Activated T-cell treated with anti-CD3 and anti-CD28 coated beads for 4 hours (primary cell): ENCODE measurements around the gene ATP2A3.

Experiments
- DNase-seq: peaks from one replicate; pipeline ENCODE4 v3.0.0-alpha.2; 2020

Gene ATP2A3

GRCh38 chr17:3925684-3926485 is 38.4 kb downstream of the ATP2A3 start:
- DNase-seq: no peak

DNA sequence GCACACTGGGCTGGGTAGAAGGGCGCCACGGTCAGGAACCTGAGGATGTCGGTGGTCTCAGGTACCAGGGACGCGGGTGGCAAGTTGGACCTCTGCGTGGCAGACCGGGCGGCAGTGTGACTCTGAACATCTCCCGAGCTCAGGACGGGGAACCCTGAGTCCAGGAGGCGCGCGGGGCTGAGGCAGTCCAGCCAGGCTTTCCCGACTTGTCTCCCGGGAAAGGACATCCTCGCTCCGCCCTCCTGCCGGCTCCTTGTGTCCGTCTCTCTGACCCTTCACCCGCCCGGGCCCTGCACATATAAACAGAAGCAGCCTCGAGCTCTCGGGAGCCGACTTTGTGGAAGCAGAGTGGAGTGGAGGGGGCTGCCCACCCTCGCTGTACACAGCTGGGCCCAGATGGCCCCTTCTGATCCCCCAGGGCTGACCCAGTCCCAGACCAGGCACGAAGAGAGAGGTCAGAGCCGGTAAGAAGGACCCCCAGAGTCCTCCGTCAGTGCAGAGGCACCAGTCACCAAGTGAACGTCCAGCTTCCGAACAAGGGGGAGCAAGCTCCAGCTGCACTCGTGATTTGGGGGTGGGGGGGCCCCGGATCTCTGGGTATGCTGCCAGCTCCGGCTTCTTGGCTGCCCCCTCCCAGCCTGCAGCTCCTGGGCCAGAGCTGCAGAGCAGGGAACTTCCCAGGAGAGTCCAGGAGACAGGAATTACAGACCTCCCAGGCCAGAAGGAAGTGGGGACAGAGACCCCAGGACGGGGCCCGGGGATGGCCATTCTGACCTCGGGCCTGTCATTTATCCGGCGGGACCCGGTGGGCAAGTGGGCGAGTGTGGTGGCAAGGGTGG is 39.5 kb downstream of the ATP2A3 start:
- no peak for DNase-seq

DNA sequence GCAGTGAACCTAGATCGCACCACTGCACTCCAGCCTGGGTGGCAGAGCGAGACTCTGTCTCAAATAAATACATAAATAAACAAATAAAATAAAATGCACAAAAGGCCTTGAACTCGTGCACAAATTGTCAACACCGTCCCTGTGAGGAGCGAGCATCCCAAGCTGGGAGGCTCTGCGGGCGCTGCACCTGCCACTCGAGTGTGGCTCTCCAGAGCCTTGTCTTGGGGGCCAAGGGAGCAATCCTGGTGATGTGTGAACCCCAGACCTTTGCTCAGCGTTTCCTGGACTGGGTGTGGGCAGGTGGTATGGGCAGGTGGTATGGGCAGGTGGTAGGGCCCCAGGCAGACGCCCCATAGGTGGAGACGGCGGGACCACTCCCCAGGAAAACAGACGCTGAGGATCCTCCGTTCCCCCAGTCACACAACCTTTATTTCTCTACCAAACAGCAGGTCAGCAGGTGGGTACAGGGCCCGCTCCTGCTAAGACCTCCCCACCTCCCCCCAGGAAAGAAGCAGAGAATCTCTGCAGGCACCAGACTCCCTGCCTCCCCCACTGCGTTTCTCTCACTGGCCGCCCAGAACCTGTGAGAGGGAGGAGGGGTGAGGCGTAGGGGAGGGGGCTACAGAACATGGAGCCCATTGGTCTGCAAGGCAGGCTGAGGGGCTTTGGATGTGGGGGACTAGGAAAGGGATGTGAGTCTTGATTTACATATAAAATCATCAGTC is 40.6 kb downstream of the ATP2A3 start:
- DNase-seq: no peak

DNA sequence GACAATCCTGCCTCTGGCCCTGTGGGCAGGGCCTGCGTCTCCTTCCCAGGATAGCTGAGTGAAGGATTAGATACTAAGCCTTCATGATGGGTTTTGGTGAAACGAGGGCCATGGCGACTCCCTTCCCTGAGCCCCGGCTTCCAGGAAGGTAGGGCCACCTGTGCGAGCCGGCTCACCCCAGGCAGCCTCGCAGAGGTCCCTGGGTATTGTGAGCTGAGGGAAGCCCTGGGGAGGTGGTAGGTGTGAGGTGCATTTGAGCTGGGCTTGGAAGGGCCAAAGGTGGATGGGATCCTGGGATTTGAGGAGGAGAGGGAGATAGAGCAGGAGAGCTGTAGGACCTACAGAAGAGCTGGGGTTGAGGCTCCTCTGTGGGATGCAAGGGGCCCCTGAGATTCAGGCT is 41.5 kb downstream of the ATP2A3 start:
- DNase-seq: no peak

GRCh38 chr17:3921502-3922319 is 42.5 kb downstream of the ATP2A3 start:
- no peak for DNase-seq

GRCh38 chr17:3921006-3921405 is 43.2 kb downstream of the ATP2A3 start:
- DNase-seq: no peak

DNA sequence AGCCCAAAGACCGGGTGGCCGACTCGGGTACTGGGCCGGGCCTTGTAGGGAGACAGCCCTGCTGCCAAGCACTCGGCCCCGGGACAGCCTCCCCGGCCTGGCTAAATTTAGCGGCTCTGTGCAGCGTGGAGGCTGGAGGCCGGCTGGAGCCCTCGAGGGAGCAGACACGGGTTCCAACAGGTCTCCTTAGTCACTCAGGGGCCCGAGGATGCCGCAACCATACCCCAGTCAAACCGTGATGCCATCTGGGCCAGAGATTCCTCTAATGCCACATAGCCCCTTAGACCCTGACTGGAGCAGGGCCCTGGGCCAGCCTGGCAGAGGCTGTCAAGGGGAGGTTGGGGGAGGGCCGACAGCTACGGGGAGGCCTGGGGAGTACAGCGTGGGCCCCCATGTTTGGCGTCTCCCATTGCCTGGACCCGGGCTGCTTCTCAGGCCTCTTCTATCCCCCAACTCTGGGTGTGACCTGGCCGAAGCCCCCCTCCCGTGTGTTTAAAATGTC is 45.1 kb downstream of the ATP2A3 start:
- no peak for DNase-seq

DNA sequence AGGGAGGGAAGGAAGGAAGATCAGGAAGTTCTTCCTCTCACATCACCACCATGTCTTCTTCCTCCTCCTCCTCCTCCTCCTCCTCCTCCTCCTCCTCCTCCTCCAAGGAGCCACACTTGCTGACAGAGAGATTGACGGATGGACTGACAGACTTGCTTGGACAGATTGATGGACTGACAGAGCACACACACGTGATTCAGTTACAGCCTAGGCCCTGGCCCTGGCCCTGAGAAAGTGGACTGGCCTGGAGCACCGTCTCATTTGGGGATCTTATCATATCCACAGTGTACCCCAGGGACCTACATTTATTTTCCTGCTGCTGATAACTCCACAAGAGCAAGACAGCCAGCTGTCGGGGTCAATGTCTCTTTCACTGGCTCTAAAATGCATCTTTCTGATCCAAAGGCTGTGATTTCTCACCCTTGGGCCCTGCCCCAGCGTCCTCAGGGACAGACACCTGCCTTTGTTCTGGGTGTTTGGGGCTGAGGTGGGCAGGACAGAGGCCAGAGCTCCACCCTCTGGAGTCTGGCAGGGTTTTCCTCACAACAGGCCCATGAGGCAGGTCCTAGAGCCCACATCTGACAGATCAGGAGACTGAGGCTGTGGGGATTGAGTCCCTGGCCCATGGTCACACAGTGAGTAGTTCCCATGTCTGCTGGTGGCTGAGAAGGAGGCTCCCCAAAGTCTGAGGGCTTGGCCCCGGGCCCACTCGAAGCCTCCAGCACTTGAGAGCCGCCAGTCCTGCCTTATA is 45.7 kb downstream of the ATP2A3 start:
- no peak for DNase-seq

- DNase-seq: no peak
Measured at GRCh38 chr17:3917391-3917931, 46.8 kb downstream of the ATP2A3 start.

GRCh38 chr17:3916825-3917224 is 47.4 kb downstream of the ATP2A3 start:
- no peak for DNase-seq

DNA sequence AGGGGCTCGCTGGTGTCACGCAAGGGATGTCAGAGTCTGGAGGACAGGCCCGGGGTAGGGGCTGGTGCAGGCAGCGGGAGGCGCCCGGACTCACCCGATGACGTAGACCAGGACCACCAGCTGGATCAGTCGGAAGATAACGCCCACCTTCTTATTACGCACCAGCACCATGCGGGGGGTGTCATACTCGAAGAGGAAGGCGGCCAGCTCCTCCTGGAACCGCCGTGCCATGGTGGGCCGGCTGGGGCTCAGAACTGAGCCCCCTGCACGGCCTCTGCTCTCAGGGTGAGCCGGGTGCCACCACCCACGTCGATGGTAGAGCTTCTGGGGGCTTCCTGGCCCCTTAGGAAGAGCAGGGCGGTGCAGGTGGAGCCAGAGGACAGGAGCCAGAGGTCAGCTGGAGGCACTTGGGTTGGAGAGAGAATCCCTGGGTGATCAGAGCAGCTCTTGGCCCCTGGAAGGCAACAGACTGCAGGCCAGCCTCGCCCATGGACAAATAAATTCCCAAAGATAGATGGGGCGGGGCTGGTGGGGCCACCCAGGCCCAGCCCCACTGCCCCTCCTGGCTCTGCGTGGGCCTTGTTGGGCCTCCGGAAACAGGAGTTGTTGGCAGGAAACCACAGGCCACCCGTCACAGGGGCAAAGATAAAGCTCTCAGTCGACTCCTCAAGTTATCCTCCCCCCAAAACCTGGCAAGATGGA is 48.1 kb downstream of the ATP2A3 start, which contains the start of gene P2RX1:
TSS of gene P2RX1 (minus strand) at position 471 of the 702 bp plus-strand sequence. CDS start at position 231, 240 bp downstream.
- no peak for DNase-seq

- no peak for DNase-seq
Measured at GRCh38 chr17:3915581-3915994, 48.6 kb downstream of the ATP2A3 start.

DNA sequence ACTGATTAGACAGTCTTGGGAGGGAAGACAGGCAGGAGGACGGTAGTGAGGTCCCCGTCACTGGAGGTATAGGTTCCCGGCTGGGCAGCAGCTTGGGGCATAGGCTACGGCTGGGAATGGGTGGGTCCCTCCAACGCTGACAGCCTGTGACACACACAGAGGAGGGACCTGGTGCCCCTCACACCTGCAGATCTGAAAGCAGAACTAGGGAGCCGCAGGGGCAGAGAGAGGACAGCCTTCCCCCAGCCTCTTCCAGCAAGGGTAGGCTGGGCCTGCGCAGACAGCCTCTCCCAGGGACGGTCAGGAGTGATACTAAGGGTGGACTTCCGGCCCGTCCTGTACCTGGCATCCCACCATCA is 49.9 kb downstream of the ATP2A3 start:
- DNase-seq: no peak

DNA sequence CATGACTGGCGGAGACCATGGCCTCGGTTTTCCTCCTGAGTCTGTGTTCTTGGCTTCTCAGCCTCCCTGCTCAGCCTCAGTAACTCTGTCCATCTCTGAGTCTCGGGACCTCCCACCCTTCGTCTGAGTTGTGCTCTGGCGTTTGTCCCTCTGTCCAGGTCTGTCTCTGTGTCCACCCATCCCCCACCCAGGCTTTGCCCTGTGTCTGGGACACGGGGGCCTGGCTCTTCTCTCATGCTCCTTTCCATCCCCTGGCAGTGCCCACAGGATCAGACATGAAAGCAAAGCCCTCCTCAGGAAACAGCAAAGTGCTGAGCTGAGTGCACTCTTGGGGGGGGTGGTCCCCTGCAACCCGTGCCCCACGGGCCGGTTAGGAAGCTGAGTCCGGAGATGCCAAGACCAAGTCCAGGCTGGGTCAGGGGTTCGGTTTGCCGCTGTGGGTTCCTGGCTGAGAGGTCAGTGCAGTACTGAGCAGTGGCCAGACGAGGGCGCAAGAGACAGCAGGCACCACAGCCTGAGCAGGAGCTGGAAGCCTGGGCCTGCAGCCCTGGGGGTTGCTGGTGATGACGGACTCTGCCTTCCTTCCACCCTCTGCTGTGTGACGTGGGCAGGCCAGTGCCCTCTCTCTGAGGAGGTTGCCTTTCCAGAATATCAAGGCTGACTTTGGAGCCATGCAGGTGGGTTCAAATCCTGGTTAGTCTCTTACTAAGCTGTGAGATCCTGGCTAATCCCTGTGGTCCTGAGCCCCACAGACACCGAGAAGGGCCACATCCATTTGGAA is 50.5 kb downstream of the ATP2A3 start:
- DNase-seq: peak; percentile 72

DNA sequence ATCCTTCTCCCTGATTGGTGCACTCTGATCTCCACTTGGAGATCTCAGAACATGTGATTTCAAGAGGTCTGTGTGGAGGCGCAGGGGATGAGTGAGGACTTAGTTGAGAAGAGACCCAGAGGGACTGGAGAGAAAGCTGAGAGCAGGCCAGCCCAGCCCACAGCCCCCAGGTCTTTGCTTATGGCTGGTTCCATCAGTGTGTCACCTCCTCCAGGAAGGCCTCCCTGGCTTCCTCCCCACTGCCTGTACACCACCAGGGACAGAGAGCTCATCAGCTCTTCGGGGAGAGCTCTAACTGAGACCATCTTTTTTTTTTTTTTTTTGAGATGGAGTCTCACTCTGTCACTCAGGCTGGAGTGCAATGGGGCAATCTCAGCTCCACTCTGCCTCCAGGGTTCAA is 51.4 kb downstream of the ATP2A3 start:
- DNase-seq: no peak

GRCh38 chr17:3911271-3912053 is 52.8 kb downstream of the ATP2A3 start:
- DNase-seq: no peak

GRCh38 chr17:3910420-3911270 is 53.6 kb downstream of the ATP2A3 start:
- no peak for DNase-seq

- DNase-seq: no peak
Measured at GRCh38 chr17:3909257-3909656, 55.0 kb downstream of the ATP2A3 start.
